HG03469 (cell line): ENCODE results near the gene SNAI3.

ENCODE experiments used
- ATAC-seq: cut with Tn5 transposase; IDR thresholded peaks from one replicate; pipeline ENCODE4 v1.9.1; 2021; ENCODE audit warnings: mild to moderate bottlenecking, moderate library complexity, moderate number of reproducible peaks; ENCODE audit not compliant: unreplicated experiment

The SNAI3 gene

DNA sequence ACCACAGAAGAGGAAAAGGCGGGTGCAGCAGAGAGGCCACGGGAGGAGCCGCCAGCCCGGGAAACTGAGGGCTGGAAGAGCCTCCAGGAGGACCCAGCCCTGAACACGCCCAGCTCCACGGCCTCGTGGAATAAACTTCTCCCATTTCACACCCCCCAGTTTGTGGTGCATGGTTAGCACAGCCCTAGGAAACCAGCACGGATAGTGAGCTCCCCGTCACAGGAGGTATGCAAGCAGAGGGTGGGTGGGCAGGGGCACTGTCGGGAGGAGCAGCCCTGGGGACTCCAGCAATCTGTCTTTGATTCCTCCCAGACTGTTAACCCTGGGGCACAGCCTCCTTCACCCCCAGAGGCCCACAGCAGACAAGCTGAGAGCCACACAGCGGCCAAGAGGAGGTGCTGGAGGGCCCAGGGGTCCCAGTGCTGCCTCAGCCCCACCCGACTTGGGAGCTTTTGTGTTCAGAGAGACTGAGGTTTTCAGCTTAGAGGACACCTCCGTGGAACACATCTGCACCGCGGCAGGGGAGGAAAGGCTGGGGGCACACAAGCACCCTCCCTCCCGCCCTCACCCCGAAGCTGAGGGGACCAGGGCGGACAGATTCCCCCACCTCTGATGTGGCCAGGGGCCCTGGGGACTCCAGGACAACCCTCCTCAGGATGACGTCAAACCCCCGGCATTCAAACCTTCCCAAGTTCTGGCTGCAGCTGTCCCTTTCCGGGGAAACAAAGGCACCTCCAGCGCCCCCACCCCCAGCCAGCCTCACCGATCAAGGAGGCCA, 49.6 kb downstream of the SNAI3 start:
- no peak for ATAC-seq

DNA sequence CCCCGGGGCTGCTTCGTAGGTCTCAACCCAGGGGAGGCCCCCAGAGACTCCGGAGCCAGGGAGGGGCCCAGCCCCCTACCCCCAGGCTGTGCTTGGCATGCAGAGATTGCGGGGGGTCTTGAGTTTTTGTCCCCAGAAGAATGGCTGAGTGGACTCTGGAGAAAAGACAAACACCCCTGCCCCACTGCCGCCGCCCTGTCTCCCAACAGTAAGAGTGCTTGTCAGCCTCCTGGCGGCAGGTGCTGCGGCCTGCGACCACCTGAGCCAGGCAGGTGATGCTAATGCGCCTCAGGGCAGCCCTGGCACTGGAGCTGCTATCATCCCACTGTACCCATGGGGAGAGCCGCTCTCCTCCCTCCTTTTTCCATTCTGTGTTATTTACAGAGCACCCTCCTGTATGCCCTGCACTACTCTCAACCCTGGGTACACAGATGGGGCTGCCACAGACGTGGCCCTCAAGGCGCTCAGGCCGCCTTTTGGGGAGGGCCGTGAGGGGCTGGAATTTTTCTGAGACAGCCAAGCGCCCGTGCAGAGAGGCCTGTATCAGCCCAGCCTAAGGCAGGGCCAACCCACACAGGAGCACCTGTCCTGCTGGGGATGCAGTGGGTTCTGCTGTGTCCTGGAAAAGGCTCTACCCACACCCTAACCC, 50.5 kb downstream of the SNAI3 start:
- no peak for ATAC-seq

DNA sequence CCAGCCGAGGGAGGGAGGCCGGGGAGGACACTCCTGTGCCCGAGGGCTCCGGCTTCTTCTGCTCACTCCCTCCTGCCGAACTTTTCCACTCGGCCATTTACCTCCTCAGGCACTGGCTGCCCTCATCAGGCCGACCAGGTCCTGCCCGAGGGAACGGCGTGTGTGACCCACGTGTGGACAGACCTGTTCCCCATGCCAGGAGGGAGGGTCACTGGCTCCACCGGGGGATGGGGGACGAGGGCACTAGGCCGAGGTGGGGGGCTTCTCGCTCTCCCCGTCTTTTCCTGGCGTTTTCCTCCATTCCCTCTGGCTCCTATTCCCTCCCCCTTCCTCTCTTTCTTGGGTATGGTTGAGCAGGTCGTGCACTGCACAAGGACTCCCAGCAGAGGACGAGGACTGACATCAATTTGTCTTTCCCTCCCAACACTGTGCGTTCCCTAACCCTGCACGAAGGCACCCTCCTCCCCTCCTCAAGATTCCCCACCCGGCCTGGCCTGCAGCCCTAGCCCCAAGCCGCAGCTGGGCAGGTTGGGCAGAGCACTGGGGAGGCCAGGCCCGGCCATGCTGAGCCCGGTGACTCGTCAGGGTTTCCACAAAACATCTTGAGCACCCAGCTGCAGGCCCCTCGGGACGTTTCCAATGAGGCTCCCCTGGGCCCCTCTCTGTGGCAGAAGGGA, 51.2 kb downstream of the SNAI3 start:
- no peak for ATAC-seq

DNA sequence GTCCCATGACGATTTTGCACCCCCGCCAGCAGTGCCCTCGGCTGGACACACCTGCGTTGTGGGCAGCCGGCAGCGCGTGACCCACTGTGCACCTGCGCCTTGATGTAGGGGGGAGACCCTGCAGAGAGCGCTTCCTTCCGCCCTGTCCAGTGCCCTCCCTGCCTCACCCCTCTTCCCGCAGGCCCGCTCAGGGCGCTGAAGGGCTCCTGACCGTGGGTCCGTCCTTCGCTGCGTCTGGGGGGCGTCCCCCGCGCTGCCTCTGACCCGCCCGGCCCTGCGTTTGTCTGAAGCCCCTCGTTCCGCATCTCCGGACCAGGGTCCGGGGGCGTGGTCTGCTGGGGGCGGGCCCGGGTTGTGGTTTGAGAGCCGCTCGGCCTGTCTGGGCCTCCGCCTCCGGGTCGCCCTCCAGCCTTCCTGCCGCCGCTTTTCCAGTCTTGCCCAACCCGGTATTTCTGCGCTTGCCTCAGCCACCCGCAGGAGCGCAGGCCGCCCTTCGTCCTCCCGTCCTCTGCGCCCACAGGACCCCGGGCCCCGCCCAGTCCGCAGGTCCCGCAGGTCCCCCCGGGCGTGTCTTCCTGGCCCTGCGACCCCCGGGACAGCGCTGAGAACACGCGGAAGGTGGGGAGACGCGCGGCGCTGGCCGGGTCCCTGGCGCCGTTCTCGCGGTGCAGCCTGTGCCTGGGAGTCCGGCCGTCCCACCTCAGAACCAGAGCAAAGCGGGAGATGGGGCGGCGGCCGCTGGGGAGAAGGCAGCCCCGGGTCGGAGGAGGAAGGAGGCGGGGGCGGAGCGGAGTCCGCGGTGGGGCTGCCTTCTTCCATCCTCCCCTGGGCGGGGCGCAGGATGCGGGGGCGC, 51.9 kb downstream of the SNAI3 start:
- no peak for ATAC-seq

DNA sequence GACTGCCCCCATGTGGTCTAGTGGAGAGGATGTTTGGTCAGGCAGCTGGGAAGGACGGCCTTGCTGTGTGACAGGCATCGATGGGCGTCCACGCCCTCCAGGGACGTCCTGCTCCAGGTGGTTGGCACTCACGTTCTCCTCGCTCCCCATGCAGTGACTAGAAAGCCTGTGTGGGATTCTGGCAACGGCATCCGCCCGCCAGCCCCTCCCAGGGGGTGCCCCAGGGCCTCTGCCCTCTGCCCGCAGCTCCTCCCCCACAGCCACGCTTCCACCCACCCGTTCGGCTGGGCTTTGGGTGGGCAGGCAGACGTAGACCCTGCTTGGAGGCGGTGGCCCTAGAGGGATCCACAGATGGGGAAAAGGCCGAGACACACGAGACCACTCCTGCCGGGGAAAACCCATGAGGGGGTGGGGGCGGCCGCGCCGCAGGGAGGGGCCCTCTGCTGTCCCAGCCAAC, 52.6 kb downstream of the SNAI3 start:
- ATAC-seq = no peak

DNA sequence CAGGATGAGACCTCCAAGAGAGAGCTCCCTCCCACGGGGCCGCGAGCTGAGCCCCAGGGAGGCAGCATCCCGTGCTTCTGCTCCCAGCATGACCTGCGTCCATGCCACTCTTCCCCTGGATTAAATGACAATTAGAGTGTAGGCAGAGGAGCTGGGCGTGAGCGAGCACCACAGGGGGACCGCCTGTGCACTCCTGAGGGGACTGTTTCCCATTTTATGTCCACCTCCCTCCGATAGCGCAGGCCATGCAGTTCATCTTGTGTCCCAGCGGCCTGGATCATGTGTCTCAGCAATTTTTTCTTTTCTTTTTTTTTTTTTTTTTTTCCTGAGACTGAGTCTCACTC, 53.7 kb downstream of the SNAI3 start:
- no peak for ATAC-seq

DNA sequence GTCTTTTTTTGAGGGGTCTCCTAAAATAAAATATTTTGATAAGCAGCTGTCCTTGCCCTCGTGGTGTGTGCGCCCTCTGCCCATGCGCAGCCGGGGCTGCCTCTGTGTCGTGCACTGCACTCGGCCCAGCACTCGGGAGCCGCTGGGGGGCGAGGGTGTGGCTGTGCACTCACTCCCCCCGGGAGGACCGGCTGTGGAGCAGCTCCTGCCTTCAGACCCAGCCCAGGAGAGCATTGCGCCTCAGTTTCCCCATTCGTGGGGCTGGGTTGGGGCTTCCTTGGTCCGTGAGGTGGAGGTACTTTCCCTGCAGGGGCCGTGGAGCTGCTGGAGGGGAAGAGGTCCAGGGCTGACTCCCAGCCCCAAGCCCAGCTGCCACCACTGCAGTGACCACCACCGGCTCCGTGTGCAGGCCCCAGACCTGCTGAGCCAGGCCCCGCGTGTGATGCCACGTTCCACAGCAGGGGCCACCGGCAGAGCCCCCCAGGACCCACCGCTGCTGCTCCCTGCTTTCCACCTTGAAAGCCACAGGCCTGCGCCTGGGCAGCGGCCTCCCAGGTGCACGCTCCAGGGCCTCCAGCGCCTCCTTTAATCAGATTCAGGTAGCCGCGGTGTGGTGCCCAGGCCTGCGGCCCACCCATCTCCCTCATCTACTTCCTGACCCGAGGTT, 54.3 kb downstream of the SNAI3 start:
- no peak for ATAC-seq

DNA sequence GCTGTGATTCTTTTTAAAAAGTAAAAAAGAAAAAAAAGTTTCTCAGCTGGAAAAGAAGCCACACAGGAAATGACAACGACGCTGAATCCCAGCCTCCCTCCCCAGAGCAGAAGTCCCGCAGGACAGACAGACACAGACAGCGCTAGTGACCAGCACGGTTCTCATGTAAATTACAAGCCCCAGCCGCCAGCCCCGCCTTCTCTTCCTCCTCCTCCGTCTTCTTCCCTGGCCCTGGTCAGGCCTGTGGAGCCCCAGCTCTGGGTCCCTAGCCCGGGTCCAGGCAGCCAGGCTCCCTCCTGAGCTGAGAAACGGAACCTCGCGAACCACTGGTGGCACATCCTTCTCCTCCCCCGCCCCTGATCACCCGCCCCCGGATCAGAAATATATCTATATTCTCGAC, 54.9 kb downstream of the SNAI3 start:
- no peak for ATAC-seq

DNA sequence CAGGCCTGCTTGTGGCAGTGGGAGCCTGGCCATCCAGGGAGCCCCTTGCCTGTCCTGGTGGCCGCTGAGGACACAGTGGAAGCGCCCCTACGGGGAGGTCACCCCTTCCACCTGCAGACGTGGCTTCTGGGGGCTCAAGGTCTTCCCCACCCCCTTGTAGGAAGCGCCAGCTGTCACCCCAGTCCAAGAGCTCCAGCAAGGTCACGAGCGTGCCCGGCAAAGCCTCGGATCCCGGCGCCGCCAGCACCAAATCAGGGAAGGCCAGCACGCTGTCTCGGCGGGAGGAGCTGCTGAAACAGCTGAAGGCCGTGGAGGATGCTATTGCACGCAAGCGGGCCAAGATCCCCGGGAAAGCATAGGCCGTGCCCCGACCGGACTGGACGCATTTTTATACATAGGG, 55.4 kb downstream of the SNAI3 start:
- no peak for ATAC-seq

DNA sequence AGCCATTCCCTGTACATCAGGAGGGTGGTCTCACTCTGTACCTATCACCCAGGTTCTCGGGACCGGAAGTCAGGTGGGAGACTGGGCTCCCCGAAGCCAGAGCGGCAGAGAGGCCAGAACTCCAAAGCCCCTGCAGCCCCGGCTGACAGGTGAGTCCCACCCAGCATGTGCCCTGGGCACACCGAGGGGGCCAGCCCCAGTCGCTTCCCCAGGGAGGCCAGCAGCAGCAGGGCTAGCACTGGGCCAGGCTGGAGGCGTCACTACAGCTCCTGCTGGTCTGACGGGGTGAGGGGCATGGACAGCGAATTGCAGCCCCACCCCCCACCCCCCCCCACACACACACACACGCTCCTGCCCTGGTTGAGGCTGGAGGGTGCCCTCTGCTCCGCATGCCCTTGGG, 55.9 kb downstream of the SNAI3 start:
- ATAC-seq = no peak

DNA sequence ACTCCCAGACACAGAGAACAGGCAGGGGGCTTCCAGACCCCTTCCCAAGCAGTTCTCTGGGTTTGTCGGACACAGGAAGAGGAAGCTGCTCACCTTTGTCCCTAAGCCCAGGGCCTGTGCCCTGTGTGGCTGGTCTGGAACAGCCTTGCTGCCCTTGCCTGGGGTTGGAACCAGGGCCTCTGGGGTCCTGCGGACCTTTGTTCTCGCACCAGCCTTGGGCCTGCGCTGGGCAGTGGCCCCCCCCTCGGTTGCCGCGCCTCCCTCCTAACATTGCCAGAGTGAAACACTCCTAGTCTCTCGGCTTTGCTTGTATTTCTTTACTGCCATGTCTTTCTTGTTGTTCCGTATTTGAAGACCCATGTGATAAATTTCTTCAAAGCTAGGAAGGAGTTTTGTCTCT, 56.5 kb downstream of the SNAI3 start:
- no peak for ATAC-seq

DNA sequence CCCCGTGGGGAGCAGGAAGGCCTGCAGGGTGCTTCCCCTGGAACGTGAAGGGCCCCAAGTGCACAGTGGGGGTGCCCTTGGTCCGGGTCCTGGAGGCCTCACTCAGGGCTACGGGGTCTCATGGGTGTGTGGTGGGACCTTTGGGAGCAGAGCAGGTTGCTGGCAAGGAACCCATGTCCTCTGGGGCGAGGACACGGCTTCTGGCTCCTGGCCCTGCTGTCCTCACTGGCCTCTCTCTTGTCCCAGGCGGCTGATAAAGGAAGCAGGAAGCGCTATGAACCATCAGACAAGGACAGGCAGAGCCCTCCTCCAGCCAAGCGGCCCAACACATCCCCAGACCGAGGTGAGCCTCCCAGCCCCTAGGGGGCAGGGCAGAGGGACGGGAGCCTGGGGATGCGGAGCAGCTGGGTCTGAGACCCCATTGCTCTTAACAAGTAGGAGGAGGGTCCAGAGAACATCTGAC, 57.8 kb downstream of the SNAI3 start:
- ATAC-seq = no peak
